Measurements from ENCODE around the gene TARBP2. TPM values are rescaled to one million over a fixed set of nuclear protein-coding genes. Genes with fewer than 3 reads are reported as not detected.
A peak's percentile ranks its signal among the peaks of the same experiment; 100 is the strongest.

TARBP2 gene
- total RNA-seq, 1 donor from 2014 or later, result 12.9 TPM

DNA sequence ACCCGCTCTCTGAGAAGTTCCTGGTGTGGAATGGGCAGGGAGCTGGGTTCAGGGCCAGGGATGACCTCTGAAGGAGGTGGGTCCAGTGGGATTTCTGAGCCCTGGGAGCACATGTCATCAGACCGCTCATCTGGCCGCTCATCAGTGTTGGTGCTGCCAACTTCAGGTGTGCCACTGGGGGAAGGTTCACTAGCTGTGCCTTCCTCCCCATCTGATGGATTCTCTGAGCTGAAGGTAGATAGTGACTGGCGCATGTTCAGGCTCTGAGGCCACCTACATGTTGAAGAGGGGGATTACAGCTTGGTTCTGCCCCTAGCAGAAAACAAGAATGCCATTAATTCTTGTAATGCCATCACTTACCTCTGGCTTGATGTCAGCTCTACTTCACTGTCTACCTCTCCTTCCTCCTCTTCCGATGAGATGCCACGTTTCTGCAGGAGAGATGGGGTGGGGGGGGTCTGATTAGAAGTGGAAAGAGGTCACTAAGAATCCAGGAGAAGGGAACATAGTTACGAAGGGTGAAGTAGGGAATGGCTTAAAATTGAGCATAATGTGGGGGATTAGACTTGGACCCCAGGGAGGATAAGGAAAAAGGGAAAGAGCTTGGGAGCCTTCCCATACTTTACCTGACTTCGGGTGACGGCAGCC lies 19.0 kb upstream of the TARBP2 start:
- Histone ChIP-seq H3K36me3 (peaks cover 91% of the 10 kb centered on the region), H3K27ac (replicated peaks) (peak overlapping the region; percentile 52), H3K27me3 (ENCODE audit: low read depth) (no peaks in the 10 kb centered on the region), H3K4me3 (no peak overlapping the region), H3K9me3 (replicated peaks) (no peaks in the 10 kb centered on the region), H3K4me1 (peaks cover 58% of the 10 kb centered on the region)
- intact Hi-C loops (cut with micrococcal nuclease), result no loop called here
- TF ChIP-seq, protein P1, sequence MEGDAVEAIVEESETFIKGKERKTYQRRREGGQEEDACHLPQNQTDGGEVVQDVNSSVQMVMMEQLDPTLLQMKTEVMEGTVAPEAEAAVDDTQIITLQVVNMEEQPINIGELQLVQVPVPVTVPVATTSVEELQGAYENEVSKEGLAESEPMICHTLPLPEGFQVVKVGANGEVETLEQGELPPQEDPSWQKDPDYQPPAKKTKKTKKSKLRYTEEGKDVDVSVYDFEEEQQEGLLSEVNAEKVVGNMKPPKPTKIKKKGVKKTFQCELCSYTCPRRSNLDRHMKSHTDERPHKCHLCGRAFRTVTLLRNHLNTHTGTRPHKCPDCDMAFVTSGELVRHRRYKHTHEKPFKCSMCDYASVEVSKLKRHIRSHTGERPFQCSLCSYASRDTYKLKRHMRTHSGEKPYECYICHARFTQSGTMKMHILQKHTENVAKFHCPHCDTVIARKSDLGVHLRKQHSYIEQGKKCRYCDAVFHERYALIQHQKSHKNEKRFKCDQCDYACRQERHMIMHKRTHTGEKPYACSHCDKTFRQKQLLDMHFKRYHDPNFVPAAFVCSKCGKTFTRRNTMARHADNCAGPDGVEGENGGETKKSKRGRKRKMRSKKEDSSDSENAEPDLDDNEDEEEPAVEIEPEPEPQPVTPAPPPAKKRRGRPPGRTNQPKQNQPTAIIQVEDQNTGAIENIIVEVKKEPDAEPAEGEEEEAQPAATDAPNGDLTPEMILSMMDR (IDR thresholded peaks at IDR 0.05; ENCODE audit: borderline replicate concordance), result peak; percentile 14
- DNase-seq, result no peak

DNA sequence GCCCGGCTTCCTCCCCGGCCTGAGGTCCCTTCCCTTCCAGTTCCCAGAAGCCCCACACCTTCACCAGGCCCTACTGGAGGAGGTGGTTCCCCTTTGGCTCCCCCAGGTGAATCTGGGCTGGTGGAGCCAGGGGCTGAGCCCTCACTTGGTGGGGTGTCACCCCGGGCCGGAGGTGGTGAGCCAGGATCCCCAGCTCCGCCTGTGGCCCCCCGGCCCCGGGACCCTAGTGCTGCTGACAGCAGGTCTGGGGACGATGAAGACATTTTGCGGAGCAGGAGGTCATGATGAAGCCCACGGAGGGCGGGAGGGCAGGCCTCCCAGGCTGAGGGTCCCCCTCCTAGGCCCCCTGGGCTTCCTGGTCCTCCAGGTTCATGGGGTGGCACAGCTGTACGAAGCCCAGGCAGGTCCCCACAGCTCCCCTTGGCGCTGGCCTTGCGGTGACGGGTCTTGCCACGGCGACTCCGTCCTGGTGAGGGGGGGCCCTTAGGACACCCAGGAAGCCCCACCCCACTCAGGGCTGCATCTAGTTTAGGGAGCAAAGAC lies 18.4 kb upstream of the TARBP2 start:
- H3K36me3 ChIP-seq, result peaks cover 86% of the 10 kb centered on the region

DNA sequence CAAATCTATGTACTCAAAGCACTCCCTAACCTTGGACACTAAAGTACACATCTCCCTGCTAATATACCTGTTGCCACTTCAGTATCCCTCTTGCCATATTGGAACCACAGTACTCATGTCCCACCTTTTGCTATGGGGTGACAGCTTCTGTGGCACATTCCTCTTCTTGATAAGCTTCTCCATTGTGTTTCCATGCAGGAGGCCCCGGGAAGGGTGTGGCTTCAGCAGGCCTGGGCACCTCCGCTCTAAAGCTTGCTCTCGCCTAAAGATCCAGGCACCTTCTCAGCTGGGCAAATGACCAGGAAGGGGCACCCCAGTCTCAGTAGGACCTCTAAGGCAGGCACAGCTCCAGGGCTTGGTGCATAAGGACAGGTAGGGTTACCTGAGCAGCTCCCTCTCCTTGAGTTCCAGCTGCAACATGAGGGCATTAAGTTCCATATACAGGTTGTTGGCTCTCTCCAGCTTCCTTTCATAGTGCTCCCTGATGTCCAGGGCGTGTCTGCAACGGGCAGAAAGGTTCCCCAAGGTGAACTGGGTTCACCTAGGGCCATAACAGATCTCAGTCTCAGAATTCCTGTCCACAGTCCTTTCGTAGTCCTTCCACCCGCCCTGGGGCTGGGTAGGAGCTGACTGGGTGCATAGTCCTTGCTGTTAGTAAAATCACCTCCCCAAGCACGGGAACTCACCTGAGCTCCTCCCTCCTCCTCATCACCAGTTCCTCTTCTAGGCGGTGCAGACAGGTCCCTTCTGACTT lies 17.7 kb upstream of the TARBP2 start:
- Histone ChIP-seq H3K4me1 (peaks cover 45% of the 10 kb centered on the region), H3K27me3 (ENCODE audit: low read depth) (no peaks in the 10 kb centered on the region), H3K4me3 (no peak overlapping the region), H3K36me3 (peaks cover 79% of the 10 kb centered on the region), H3K27ac (replicated peaks) (peak overlapping the region; percentile 52), H3K9me3 (replicated peaks) (no peaks in the 10 kb centered on the region)
- no peak for DNase-seq
- intact Hi-C loops (cut with micrococcal nuclease), result no loop called here
- TF ChIP-seq, protein P1 (IDR thresholded peaks at IDR 0.05; ENCODE audit: borderline replicate concordance), result no peak

More for the DNA sequence above, 18.4 kb upstream of the TARBP2 start:
- intact Hi-C loops (cut with micrococcal nuclease), result no loop called here
- Histone ChIP-seq H3K4me3 (no peak overlapping the region), H3K9me3 (replicated peaks) (no peaks in the 10 kb centered on the region), H3K27ac (replicated peaks) (peak overlapping the region; percentile 52), H3K27me3 (ENCODE audit: low read depth) (no peaks in the 10 kb centered on the region), H3K4me1 (peaks cover 52% of the 10 kb centered on the region)
- DNase-seq, result no peak
- TF ChIP-seq, protein P1 (IDR thresholded peaks at IDR 0.05; ENCODE audit: borderline replicate concordance), result no peak

DNA sequence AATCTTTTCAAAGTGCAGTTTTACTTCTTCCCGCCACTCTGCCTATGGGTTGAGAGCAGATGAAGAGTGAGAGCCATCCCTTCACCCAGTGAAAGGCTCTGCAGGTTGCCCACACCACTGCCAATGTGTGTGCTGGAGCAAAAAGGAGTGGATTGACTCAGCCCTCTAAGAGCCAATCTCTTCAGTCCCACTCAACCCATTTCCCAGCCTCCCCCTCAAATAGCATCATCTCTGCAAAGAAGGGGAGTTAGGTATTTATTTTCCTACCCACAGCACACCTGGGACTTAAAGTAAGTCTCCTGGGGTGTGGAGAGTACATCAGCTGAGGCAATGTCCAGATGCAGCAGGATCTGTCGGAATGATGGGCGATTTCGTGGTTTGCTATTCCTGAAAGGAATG lies 17.1 kb upstream of the TARBP2 start:
- H3K36me3 ChIP-seq, result peaks cover 73% of the 10 kb centered on the region
- H3K27me3 ChIP-seq (ENCODE audit: low read depth), result no peaks in the 10 kb centered on the region
- no peak overlapping the region for H3K27ac ChIP-seq (replicated peaks)
- no peaks in the 10 kb centered on the region for H3K9me3 ChIP-seq (replicated peaks)
- H3K4me1 ChIP-seq, result peaks cover 39% of the 10 kb centered on the region
- TF ChIP-seq, protein P1 (IDR thresholded peaks at IDR 0.05; ENCODE audit: borderline replicate concordance), result no peak
- DNase-seq, result no peak
- intact Hi-C loops (cut with micrococcal nuclease), result no loop called here
- H3K4me3 ChIP-seq, result no peak overlapping the region

DNA sequence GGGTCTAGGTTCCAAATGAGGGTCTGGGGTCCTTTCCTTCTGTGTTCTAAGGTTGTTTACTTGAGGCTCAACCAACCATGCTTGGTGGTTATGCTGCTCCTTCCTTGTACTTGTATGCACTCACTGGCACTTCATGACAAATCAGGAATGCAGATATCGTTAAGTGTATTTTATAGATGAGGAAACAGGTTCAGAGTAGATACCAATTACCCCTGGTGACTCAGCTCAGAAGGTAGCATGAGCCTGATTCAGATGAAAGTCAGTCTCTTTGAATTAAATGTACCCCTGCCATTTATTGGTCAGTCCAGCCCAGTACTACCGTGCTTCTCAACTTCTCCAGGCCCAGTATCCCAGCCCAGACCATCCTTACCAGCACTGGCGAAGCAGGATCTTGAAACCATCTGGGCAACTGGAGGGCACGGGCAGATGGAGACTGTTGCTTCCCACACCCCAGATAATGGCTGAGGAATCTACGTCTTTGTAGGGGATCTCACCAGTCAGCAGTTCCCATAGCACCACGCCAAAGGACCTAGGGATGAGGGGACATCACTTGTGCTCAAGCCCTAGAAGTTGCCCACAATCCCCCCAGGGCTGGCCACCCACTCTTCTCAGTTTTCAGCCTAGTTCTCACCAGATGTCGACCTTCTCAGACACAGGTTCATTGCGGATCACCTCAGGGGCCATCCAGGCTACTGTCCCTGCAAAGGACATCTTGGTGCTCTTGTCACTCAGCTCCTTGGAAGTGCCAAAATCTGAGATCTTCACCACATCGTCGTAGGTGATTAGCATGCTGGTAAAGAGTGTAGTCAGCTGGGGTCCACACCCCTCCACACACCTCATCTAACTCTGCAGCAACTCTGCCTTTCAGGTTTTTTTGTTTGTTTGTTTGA lies 16.2 kb upstream of the TARBP2 start:
- peaks cover 65% of the 10 kb centered on the region for H3K36me3 ChIP-seq

More for the DNA sequence above, 16.2 kb upstream of the TARBP2 start:
- Histone ChIP-seq H3K4me3 (no peak overlapping the region), H3K27ac (replicated peaks) (no peak overlapping the region), H3K4me1 (peaks cover 36% of the 10 kb centered on the region), H3K9me3 (replicated peaks) (no peaks in the 10 kb centered on the region), H3K27me3 (ENCODE audit: low read depth) (no peaks in the 10 kb centered on the region)
- intact Hi-C loops (cut with micrococcal nuclease), result no loop called here
- DNase-seq, result no peak
- TF ChIP-seq, protein P1 (IDR thresholded peaks at IDR 0.05; ENCODE audit: borderline replicate concordance), result no peak

Measured in left ventricle myocardium inferior (tissue), 1 donor.